A673 (cell line): ENCODE measurements around the gene EMC9.

ENCODE experiments used
- EZH2 ChIP-seq: fragments of 200-600 bp; sonication (generic); IDR thresholded peaks from 2 replicates; pipeline ENCODE4 v1.6.1; 2017; ENCODE audit warnings: borderline replicate concordance, low read depth, mild to moderate bottlenecking, mixed read lengths, antibody characterized with exemption, low read length; ENCODE audit not compliant: poor library complexity, severe bottlenecking
- TF ChIP-seq, protein P1 (sequence below): fragments of 300-800, 200-600 bp; sonication (generic); conservative IDR thresholded peaks from 2 replicates; pipeline ENCODE4 v1.5.1; 2017; ENCODE audit warnings: low read depth, mild to moderate bottlenecking, antibody characterized with exemption, low read length, moderate library complexity, mixed read lengths

DNA sequence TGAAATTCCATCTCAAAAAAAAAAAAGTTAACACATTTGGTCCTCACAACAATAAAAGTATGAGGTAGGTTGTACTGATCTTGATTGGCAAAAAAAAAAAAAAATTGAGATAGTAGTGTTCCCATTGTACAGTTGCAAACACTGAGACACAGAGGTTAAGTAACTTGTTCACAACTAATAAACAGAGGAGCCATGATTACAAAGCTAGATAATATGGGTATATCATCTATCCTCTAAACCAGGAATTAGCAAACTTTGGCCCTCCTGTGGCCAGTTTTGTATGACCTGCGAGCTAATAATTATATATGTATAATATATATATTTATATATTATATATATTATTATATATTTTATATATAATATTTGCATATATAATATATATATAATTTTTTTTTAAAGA, 7.7 kb downstream of the EMC9 start:
- TF ChIP-seq, protein P1, sequence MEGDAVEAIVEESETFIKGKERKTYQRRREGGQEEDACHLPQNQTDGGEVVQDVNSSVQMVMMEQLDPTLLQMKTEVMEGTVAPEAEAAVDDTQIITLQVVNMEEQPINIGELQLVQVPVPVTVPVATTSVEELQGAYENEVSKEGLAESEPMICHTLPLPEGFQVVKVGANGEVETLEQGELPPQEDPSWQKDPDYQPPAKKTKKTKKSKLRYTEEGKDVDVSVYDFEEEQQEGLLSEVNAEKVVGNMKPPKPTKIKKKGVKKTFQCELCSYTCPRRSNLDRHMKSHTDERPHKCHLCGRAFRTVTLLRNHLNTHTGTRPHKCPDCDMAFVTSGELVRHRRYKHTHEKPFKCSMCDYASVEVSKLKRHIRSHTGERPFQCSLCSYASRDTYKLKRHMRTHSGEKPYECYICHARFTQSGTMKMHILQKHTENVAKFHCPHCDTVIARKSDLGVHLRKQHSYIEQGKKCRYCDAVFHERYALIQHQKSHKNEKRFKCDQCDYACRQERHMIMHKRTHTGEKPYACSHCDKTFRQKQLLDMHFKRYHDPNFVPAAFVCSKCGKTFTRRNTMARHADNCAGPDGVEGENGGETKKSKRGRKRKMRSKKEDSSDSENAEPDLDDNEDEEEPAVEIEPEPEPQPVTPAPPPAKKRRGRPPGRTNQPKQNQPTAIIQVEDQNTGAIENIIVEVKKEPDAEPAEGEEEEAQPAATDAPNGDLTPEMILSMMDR, result no peak
- TF ChIP-seq EZH2, result no peak
